ENCODE results near the gene CD74. TPM values are rescaled to one million over a fixed set of nuclear protein-coding genes. Genes with fewer than 3 reads are reported as not detected.

CD74 gene
- total RNA-seq, 3 donors from 2014 or later (not counting 1 experiment from before 2014, with no cell fraction given), result 550 to 913 (median 748) TPM

DNA sequence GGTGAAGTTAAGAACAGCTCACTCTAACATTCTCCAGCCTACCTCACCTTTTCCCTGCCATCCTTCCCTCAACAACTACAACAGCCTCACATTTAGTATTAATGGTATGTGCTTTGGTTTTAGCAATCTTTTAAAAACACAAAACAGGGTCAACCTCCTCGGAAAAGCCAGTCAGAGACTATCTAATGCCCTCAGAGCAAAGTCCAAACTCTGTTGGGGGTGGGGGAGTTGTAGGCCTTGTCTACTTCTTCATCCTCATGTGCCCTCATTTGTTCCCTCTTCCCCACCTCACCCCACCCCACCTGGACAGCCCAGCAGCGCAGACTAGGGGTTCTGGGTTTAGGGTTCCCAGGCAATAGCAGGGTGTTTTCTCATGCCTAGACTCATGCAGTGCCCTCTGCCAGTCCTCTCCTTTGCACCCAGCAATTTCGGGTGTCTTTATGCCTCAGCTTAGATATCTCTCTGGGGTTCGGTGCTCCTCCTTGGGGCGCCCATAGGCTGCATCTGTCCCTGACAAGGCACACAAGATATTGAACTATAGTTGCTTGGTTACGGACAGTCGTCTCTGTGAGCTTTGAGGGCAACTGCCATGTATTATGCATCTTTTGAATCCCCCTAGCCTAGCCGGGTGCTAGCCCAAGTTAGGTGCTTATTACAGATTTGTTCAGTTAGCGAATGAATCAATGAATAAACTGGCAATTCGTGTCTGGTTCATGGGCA lies 56.0 kb downstream of the CD74 start:
- Histone ChIP-seq H3K27me3 (ENCODE audit: control insufficient read depth, insufficient read depth, low read length) (no peaks in the 10 kb centered on the region), H3K4me1 (ENCODE audit: control insufficient read depth, insufficient read depth, low read length) (peaks cover 22% of the 10 kb centered on the region), H3K4me3 (ENCODE audit: low read length) (peak overlapping the region; percentile 64), H3K27ac (ENCODE audit: low read length) (peak overlapping the region; percentile 46), H3K9me3 (ENCODE audit: control insufficient read depth, insufficient read depth, low read length) (no peaks in the 10 kb centered on the region), H3K36me3 (ENCODE audit: control insufficient read depth, insufficient read depth, low read length) (peaks cover 11% of the 10 kb centered on the region)
- no peak for DNase-seq
- H3K4me3 Mint-ChIP-seq, result peak overlapping the region; percentile 85
- H3K27ac Mint-ChIP-seq, result peak overlapping the region; percentile 84 to 85
- peaks cover 12 to 27% of the 10 kb centered on the region in 2 donors for H3K4me1 Mint-ChIP-seq
- no peaks in the 10 kb centered on the region for H3K36me3 Mint-ChIP-seq
- H3K27me3 Mint-ChIP-seq (ENCODE audit: low read depth in 2 of 2), result peaks cover 0 to 3% of the 10 kb centered on the region in 2 donors
- intact Hi-C loops (cut with micrococcal nuclease), result loop anchor here (2.0 to 5.0 kb wide), 2 partner anchors 54 to 81 kb away; no protein-coding TSS in a partner anchor
- no peaks in the 10 kb centered on the region for H3K9me3 Mint-ChIP-seq
- TF ChIP-seq, protein P1, sequence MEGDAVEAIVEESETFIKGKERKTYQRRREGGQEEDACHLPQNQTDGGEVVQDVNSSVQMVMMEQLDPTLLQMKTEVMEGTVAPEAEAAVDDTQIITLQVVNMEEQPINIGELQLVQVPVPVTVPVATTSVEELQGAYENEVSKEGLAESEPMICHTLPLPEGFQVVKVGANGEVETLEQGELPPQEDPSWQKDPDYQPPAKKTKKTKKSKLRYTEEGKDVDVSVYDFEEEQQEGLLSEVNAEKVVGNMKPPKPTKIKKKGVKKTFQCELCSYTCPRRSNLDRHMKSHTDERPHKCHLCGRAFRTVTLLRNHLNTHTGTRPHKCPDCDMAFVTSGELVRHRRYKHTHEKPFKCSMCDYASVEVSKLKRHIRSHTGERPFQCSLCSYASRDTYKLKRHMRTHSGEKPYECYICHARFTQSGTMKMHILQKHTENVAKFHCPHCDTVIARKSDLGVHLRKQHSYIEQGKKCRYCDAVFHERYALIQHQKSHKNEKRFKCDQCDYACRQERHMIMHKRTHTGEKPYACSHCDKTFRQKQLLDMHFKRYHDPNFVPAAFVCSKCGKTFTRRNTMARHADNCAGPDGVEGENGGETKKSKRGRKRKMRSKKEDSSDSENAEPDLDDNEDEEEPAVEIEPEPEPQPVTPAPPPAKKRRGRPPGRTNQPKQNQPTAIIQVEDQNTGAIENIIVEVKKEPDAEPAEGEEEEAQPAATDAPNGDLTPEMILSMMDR (IDR thresholded peaks at IDR 0.05), result no peak
- ATAC-seq, result no peak
- 77% methylated on average over 9 of the region's 10 CpGs for WGBS (ENCODE audit: insufficient coverage)

DNA sequence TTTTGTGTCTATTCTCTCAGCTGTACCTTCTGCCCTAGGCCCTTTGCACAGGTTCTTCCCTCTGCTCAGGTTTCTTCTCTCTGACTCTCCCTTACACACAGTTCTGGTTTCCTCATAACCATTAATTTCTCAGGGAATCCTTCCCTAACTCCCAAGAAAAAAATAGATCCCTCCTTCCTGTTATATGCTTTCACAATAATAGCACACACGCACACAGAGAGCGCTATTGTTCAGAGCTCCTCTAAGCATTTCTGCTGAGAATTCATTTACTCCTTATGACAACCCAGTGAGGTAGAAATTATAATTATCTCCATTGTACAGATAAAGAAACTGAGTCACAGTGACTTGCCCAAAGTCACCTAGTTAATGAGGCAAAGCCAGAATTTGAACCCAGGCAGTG lies 56.9 kb downstream of the CD74 start:
- ATAC-seq (no peak), DNase-seq (no peak)
- Histone ChIP-seq H3K27ac (ENCODE audit: low read length) (no peak overlapping the region), H3K27me3 (ENCODE audit: control insufficient read depth, insufficient read depth, low read length) (no peaks in the 10 kb centered on the region), H3K9me3 (ENCODE audit: control insufficient read depth, insufficient read depth, low read length) (no peaks in the 10 kb centered on the region), H3K36me3 (ENCODE audit: control insufficient read depth, insufficient read depth, low read length) (peaks cover 2% of the 10 kb centered on the region), H3K4me1 (ENCODE audit: control insufficient read depth, insufficient read depth, low read length) (peaks cover 26% of the 10 kb centered on the region), H3K4me3 (ENCODE audit: low read length) (no peak overlapping the region)
- TF ChIP-seq, protein P1 (IDR thresholded peaks at IDR 0.05), result no peak
- Mint-ChIP-seq H3K9me3 (no peaks in the 10 kb centered on the region), H3K4me3 (no peak overlapping the region), H3K4me1 (peaks cover 9 to 25% of the 10 kb centered on the region in 2 donors), H3K27me3 (ENCODE audit: low read depth in 2 of 2) (peaks cover 0 to 3% of the 10 kb centered on the region in 2 donors), H3K27ac (no peak overlapping the region), H3K36me3 (no peaks in the 10 kb centered on the region)
- intact Hi-C loops (cut with micrococcal nuclease), result loop anchor here (2.0 to 5.0 kb wide), 2 partner anchors 55 to 82 kb away; no protein-coding TSS in a partner anchor
- WGBS (ENCODE audit: insufficient coverage), result no CpG with 5 or more reads among the region's 2 CpGs

DNA sequence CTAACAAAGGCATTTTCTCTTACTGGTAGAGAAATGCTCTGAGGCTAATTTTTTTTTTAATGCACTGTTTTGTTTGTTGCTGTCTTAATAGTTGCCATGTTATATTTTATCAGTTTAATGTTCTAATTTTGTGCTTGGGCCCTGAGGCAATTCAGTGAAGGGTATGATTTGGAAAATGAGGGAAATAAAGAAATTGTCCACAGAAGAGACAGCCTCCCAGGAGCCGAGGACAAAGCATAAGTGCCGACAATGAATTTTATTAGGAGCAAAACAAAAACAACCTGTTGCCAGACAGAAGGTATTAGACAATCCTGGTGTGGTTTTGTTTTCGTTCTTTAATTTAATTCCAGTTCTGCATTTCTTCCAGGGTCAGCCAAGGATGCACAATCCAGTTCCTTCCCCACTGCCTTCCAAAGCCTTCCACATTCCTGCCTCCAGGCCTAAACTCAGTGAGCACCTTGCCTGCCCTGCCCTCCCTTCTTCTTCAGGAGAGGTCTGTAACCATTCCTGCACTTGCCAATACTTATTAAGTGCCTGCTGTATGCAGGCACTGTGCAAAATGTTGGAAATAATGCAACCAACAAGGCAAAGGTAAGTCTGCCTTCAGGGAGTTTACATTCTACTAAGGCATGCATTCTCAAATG lies 59.6 kb downstream of the CD74 start:
- intact Hi-C loops (cut with micrococcal nuclease), result no loop called here
- Histone ChIP-seq H3K4me3 (ENCODE audit: low read length) (no peak overlapping the region), H3K4me1 (ENCODE audit: control insufficient read depth, insufficient read depth, low read length) (peaks cover 20% of the 10 kb centered on the region), H3K27ac (ENCODE audit: low read length) (no peak overlapping the region), H3K9me3 (ENCODE audit: control insufficient read depth, insufficient read depth, low read length) (no peaks in the 10 kb centered on the region), H3K27me3 (ENCODE audit: control insufficient read depth, insufficient read depth, low read length) (no peaks in the 10 kb centered on the region), H3K36me3 (ENCODE audit: control insufficient read depth, insufficient read depth, low read length) (no peaks in the 10 kb centered on the region)
- DNase-seq (no peak), ATAC-seq (no peak)
- WGBS (ENCODE audit: insufficient coverage), result 72% methylated on average over 3 of the region's 3 CpGs
- H3K4me1 Mint-ChIP-seq, result peaks cover 14 to 18% of the 10 kb centered on the region in 2 donors
- H3K27ac Mint-ChIP-seq, result no peak overlapping the region
- no peaks in the 10 kb centered on the region for H3K9me3 Mint-ChIP-seq
- peaks cover 0 to 3% of the 10 kb centered on the region in 2 donors for H3K27me3 Mint-ChIP-seq (ENCODE audit: low read depth in 2 of 2)
- H3K4me3 Mint-ChIP-seq, result no peak overlapping the region
- TF ChIP-seq, protein P1 (IDR thresholded peaks at IDR 0.05), result no peak
- no peaks in the 10 kb centered on the region for H3K36me3 Mint-ChIP-seq
